GM12873 (cell line): ENCODE data around the gene EVA1A.

Experiments
- CTCF ChIP-seq: IDR thresholded peaks from 2 replicates; pipeline ENCODE4 v1.5.1; 2012; ENCODE audit warnings: low read depth, mild to moderate bottlenecking, moderate library complexity, low read length, control low read depth; ENCODE audit not compliant: insufficient read depth; ENCODE audit errors: missing control alignments

The EVA1A gene

GRCh38 chr2:75538521-75539490 lies 21.9 kb downstream of the EVA1A start:
- no peak for TF ChIP-seq CTCF

GRCh38 chr2:75537658-75538057 lies 23.1 kb downstream of the EVA1A start:
- TF ChIP-seq CTCF = no peak

- TF ChIP-seq CTCF = no peak
These were observed 27.6 kb downstream of the EVA1A start for GRCh38 chr2:75533135-75533534.

- no peak for TF ChIP-seq CTCF
These were observed 28.3 kb downstream of the EVA1A start for GRCh38 chr2:75532488-75532887.

- no peak for TF ChIP-seq CTCF
These were observed 32.3 kb downstream of the EVA1A start for GRCh38 chr2:75528221-75528977.

- no peak for TF ChIP-seq CTCF
These were observed 33.1 kb downstream of the EVA1A start for GRCh38 chr2:75527676-75528075.

GRCh38 chr2:75526842-75527241 lies 33.9 kb downstream of the EVA1A start:
- no peak for TF ChIP-seq CTCF
